Loucy (cell line): ENCODE data around the gene GTF3C1.

Experiments
- H2AFZ ChIP-seq: fragments of 200-600 bp; sonication (generic); 2 replicates; pipeline ENCODE4 v1.6.0; 2016; ENCODE audit warnings: antibody characterized with exemption, mild to moderate bottlenecking, low read length, moderate library complexity
- H3F3A ChIP-seq: fragments of 200-600 bp; 2 replicates; pipeline ENCODE4 v1.6.0; 2016; ENCODE audit warnings: antibody characterized with exemption, low read depth, mild to moderate bottlenecking
- H3K27me3 ChIP-seq: fragments of 200-600 bp; sonication (generic); 2 replicates; pipeline ENCODE4 v1.6.1; 2014; ENCODE audit warnings: low read length, mild to moderate bottlenecking; ENCODE audit not compliant: insufficient read depth, poor library complexity, severe bottlenecking
- H3K36me3 ChIP-seq: fragments of 200-600 bp; sonication (generic); 2 replicates; pipeline ENCODE4 v1.6.1; 2016; ENCODE audit warnings: low read length; ENCODE audit not compliant: insufficient read depth
- H3K4me1 ChIP-seq: fragments of 200-600 bp; sonication (generic); 2 replicates; pipeline ENCODE4 v1.5.1; 2014; ENCODE audit warnings: low read length, mild to moderate bottlenecking; ENCODE audit not compliant: insufficient read depth, poor library complexity, severe bottlenecking
- H3K4me2 ChIP-seq: fragments of 200-600 bp; sonication (generic); 2 replicates; pipeline ENCODE4 v1.6.0; 2014; ENCODE audit warnings: antibody characterized with exemption, low read length, low read depth, mild to moderate bottlenecking; ENCODE audit not compliant: poor library complexity, severe bottlenecking
- H3K4me3 ChIP-seq: fragments of 200-600 bp; sonication (generic); 2 replicates; pipeline ENCODE4 v1.5.1; 2014; ENCODE audit warnings: low read length, mild to moderate bottlenecking, mixed read lengths; ENCODE audit not compliant: poor library complexity, severe bottlenecking
- H3K79me2 ChIP-seq: fragments of 200-600 bp; sonication (generic); 2 replicates; pipeline ENCODE4 v1.6.1; 2014; ENCODE audit warnings: low read length; ENCODE audit not compliant: insufficient read depth
- H3K9ac ChIP-seq: fragments of 200-600 bp; sonication (generic); 2 replicates; pipeline ENCODE4 v1.6.0; 2014; ENCODE audit warnings: mild to moderate bottlenecking, low read depth, low read length, moderate library complexity; ENCODE audit not compliant: poor library complexity, severe bottlenecking
- H3K9me2 ChIP-seq: fragments of 200-600 bp; sonication (generic); replicated peaks from 2 replicates; pipeline ENCODE4 v1.6.1; 2016; ENCODE audit warnings: low read depth, low read length, mixed read lengths
- H3K9me3 ChIP-seq: fragments of 200-600 bp; sonication (generic); 2 replicates; pipeline ENCODE4 v1.6.1; 2014; ENCODE audit warnings: mild to moderate bottlenecking, antibody characterized with exemption, low read length, low read depth; ENCODE audit not compliant: insufficient read depth
- H4K20me1 ChIP-seq: fragments of 200-600 bp; sonication (generic); 2 replicates; pipeline ENCODE4 v1.6.0; 2014; ENCODE audit warnings: antibody characterized with exemption, low read length, mild to moderate bottlenecking; ENCODE audit not compliant: insufficient read depth, poor library complexity, severe bottlenecking
- CTCF ChIP-seq: fragments of 200-600 bp; sonication (generic); conservative IDR thresholded peaks from 2 replicates; pipeline ENCODE4 v1.5.1; 2014; ENCODE audit warnings: mild to moderate bottlenecking, antibody characterized with exemption, low read length
- EZH2phosphoT487 ChIP-seq: fragments of 200-600 bp; IDR thresholded peaks from 2 replicates; pipeline ENCODE4 v1.6.1; 2018; ENCODE audit warnings: antibody characterized with exemption, mild to moderate bottlenecking, moderate library complexity, borderline replicate concordance

Gene GTF3C1

GRCh38 chr16:27539636-27540035, 10.1 kb downstream of the GTF3C1 start:
- H3K79me2 ChIP-seq, result peaks cover 3% of the 10 kb centered on the region; the same call in 1 of the 2 replicates
- peaks cover 82% of the 10 kb centered on the region; the same call in 1 of the 2 replicates for H3K36me3 ChIP-seq
- no peaks in the 10 kb centered on the region for H3K9me3 ChIP-seq
- no peak overlapping the region for H3K4me3 ChIP-seq
- no peak overlapping the region for H3K4me2 ChIP-seq
- no peaks in the 10 kb centered on the region for H3K9me2 ChIP-seq
- no peaks in the 10 kb centered on the region for H3F3A ChIP-seq
- H3K4me1 ChIP-seq, result peaks cover 7% of the 10 kb centered on the region
- TF ChIP-seq CTCF (no peak), EZH2phosphoT487 (no peak)
- H4K20me1 ChIP-seq, result no peaks in the 10 kb centered on the region
- no peaks in the 10 kb centered on the region for H3K27me3 ChIP-seq
- H2AFZ ChIP-seq, result no peak overlapping the region
- no peak overlapping the region for H3K9ac ChIP-seq

GRCh38 chr16:27539120-27539519, 10.6 kb downstream of the GTF3C1 start:
- H4K20me1 ChIP-seq, result no peaks in the 10 kb centered on the region
- no peaks in the 10 kb centered on the region for H3F3A ChIP-seq
- TF ChIP-seq EZH2phosphoT487 (no peak), CTCF (no peak)
- H3K4me1 ChIP-seq, result peaks cover 7% of the 10 kb centered on the region
- no peak overlapping the region for H3K4me3 ChIP-seq
- no peaks in the 10 kb centered on the region for H3K9me2 ChIP-seq
- H3K36me3 ChIP-seq, result peaks cover 81% of the 10 kb centered on the region; the same call in 1 of the 2 replicates
- no peaks in the 10 kb centered on the region for H3K27me3 ChIP-seq
- H3K9me3 ChIP-seq, result no peaks in the 10 kb centered on the region
- H3K9ac ChIP-seq, result no peak overlapping the region
- no peaks in the 10 kb centered on the region for H3K79me2 ChIP-seq
- no peak overlapping the region for H2AFZ ChIP-seq
- H3K4me2 ChIP-seq, result no peak overlapping the region

GRCh38 chr16:27538528-27538927, 11.2 kb downstream of the GTF3C1 start:
- no peaks in the 10 kb centered on the region for H3K27me3 ChIP-seq
- no peaks in the 10 kb centered on the region for H3K9me3 ChIP-seq
- H4K20me1 ChIP-seq, result no peaks in the 10 kb centered on the region
- no peak overlapping the region for H3K4me3 ChIP-seq
- TF ChIP-seq CTCF, result no peak
- TF ChIP-seq EZH2phosphoT487, result no peak
- H3K9ac ChIP-seq, result no peak overlapping the region
- no peak overlapping the region for H2AFZ ChIP-seq
- H3K36me3 ChIP-seq, result peaks cover 80% of the 10 kb centered on the region; the same call in 1 of the 2 replicates
- H3K4me2 ChIP-seq, result no peak overlapping the region
- H3K9me2 ChIP-seq, result no peaks in the 10 kb centered on the region
- no peaks in the 10 kb centered on the region for H3F3A ChIP-seq
- H3K4me1 ChIP-seq, result peaks cover 7% of the 10 kb centered on the region
- H3K79me2 ChIP-seq, result no peaks in the 10 kb centered on the region
